ENCODE measurements around the gene FAN1. TPM values are rescaled to one million over a fixed set of nuclear protein-coding genes. Genes with fewer than 3 reads are reported as not detected.

The FAN1 gene
- total RNA-seq, 6 experiments from 2014 or later, result 7.6 to 16.3 (median 13.3) TPM

DNA sequence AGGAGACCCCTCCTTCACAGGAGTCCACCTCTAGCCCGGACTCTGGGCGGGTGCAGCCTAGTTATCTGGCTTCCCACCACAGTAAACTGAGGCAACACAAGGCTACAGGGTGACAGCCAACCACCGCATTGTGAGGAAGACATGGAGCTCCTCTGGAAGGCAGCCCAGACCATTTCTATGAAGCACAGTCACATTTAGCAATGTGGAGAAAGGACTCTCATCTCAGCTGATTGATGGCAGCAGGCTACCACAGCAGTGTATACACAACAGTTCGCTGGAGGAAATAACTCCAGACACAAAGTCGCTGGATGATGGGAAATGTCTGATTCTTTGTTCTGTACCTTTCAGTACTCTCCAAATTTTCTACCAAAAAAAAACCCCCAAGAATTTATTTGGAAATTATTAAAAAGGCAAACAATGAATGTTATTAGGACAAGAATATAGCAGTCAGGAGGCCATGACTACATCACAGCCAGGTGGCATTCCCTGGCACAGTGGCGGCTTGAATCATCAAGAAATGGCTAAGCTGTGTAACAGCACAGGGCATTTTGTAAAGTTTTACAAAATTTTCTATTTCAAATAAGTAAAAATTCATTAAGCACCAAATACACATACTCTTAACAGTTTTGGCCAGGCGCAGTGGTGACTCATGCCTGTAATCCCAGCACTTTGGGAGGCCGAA, 40.1 kb downstream of the FAN1 start:
- H3K27ac ChIP-seq, result no peak overlapping the region
- H3K4me3 ChIP-seq, result no peak overlapping the region
- peaks cover 0 to 82% (median 58%) of the 10 kb centered on the region in 4 donors for H3K36me3 ChIP-seq
- TF ChIP-seq, protein P1, sequence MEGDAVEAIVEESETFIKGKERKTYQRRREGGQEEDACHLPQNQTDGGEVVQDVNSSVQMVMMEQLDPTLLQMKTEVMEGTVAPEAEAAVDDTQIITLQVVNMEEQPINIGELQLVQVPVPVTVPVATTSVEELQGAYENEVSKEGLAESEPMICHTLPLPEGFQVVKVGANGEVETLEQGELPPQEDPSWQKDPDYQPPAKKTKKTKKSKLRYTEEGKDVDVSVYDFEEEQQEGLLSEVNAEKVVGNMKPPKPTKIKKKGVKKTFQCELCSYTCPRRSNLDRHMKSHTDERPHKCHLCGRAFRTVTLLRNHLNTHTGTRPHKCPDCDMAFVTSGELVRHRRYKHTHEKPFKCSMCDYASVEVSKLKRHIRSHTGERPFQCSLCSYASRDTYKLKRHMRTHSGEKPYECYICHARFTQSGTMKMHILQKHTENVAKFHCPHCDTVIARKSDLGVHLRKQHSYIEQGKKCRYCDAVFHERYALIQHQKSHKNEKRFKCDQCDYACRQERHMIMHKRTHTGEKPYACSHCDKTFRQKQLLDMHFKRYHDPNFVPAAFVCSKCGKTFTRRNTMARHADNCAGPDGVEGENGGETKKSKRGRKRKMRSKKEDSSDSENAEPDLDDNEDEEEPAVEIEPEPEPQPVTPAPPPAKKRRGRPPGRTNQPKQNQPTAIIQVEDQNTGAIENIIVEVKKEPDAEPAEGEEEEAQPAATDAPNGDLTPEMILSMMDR (IDR thresholded peaks at IDR 0.05), result no peak
- intact Hi-C loops (cut with DNase I), result no loop called here
- peaks cover 0 to 12% (median 3%) of the 10 kb centered on the region in 4 donors for H3K4me1 ChIP-seq
- ATAC-seq (no peak), DNase-seq (no peak)
- no peaks in the 10 kb centered on the region for H3K9me3 ChIP-seq
- WGBS (ENCODE audit: insufficient coverage, low coverage, low lambda C conversion rate, missing lambda C conversion rate), result 93% methylated on average over 4 of the region's 8 CpGs
- no peaks in the 10 kb centered on the region for H3K27me3 ChIP-seq

DNA sequence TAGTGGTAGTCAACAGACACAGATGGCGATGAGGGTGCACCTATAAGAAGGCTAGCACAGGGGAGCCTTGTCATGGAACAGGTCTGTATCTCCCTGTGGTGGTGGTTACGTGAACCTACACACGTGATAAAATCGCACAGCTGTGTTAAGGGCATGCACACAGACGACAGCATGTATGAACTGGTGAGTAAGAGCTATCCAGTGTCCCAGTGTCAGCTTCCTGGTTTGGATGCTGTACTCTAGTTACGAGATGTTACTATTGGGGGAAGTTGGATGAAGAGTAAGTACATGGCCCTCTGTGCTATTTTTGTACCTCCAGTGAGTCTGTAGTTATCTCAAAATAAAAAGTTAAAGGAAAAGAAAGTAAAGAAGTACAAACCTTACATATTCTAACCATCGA, 49.5 kb downstream of the FAN1 start:
- intact Hi-C loops (cut with DNase I), result no loop called here
- DNase-seq, result no peak
- ATAC-seq, result no peak
- no peak for TF ChIP-seq POLR2A (IDR thresholded peaks at IDR 0.05)
- 90% methylated on average over 7 of the region's 7 CpGs for WGBS (ENCODE audit: insufficient coverage, low coverage, low lambda C conversion rate, missing lambda C conversion rate)
- peaks cover 0 to 8% (median 0%) of the 10 kb centered on the region in 4 donors for H3K4me1 ChIP-seq
- peaks cover 0 to 99% (median 55%) of the 10 kb centered on the region in 4 donors for H3K36me3 ChIP-seq
- peaks cover 0 to 5% (median 0%) of the 10 kb centered on the region in 4 donors for H3K9me3 ChIP-seq
- H3K4me3 ChIP-seq, result no peak overlapping the region
- no peak overlapping the region for H3K27ac ChIP-seq
- H3K27me3 ChIP-seq, result no peaks in the 10 kb centered on the region

DNA sequence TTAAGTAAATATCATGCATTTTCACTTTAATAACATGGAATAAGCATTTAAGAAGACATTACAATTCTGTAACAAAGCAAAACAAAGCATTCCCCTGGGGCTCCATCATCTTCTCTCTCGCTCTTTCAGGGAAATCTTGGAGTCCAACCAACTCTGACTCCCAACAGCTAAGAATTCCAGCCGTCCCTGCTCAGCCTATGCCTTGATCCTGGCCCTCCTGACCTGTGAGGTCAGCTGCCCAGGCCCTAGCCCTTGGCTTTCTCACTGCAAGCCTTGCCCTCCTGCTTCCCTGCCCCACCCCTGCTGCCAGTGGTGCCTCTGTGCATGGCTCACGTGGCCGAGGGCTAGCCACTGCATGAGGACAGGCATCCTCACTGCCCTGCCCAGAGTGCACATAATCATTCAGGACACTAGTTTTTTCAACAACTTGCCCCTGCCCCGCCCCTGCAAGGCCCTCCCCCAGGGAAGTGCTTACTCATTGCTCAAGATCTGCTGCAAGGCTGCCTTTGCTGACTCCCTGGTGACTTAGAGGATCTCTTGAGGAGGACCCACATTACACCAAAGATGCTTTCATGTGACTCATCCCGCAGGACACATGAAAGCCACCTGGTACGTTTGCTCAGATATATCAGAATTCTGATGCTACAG, 50.1 kb downstream of the FAN1 start:
- 83% methylated on average over 6 of the region's 7 CpGs for WGBS (ENCODE audit: insufficient coverage, low coverage, low lambda C conversion rate, missing lambda C conversion rate)

DNA sequence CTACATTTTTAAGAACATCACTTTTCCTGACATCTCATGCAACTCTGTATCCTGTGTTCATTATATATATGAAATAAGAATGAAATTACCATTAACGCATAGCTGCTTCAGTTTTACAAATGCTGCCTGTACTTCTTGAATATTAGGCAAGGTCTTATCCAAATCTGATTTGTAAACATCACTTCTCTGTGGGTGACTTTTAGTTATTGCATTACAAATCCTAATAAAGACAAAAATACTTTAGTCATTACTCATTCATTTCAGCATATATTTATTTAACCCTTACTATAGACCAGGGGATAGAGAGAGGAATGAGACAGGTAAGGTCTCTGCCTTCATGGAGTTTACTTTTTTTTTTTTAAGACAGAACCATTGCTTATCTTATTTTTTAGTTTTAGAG, 51.0 kb downstream of the FAN1 start:
- TF ChIP-seq, protein P1 (IDR thresholded peaks at IDR 0.05), result no peak
- TF ChIP-seq POLR2A (IDR thresholded peaks at IDR 0.05), result no peak
- intact Hi-C loops (cut with DNase I), result no loop called here
- peaks cover 0 to 100% (median 55%) of the 10 kb centered on the region in 4 donors for H3K36me3 ChIP-seq
- ATAC-seq, result no peak
- no peak overlapping the region for H3K4me3 ChIP-seq
- H3K27me3 ChIP-seq, result no peaks in the 10 kb centered on the region
- 100% methylated on average over 1 of the region's 1 CpG for WGBS (ENCODE audit: insufficient coverage, low coverage, low lambda C conversion rate, missing lambda C conversion rate)
- H3K27ac ChIP-seq, result no peak overlapping the region
- peaks cover 0 to 8% (median 0%) of the 10 kb centered on the region in 4 donors for H3K4me1 ChIP-seq
- no peak for DNase-seq
- peaks cover 0 to 3% (median 0%) of the 10 kb centered on the region in 4 donors for H3K9me3 ChIP-seq

More for the DNA sequence above, 50.1 kb downstream of the FAN1 start:
- ATAC-seq (peak in 3 of 4 donors; percentile 29 to 50 (median 35)), DNase-seq (no peak)
- Histone ChIP-seq H3K4me1 (peaks cover 0 to 8% (median 0%) of the 10 kb centered on the region in 4 donors), H3K36me3 (peaks cover 0 to 100% (median 56%) of the 10 kb centered on the region in 4 donors), H3K9me3 (peaks cover 0 to 5% (median 0%) of the 10 kb centered on the region in 4 donors), H3K27me3 (no peaks in the 10 kb centered on the region), H3K4me3 (no peak overlapping the region), H3K27ac (no peak overlapping the region)
- TF ChIP-seq, protein P1 (IDR thresholded peaks at IDR 0.05), result no peak
- TF ChIP-seq POLR2A (IDR thresholded peaks at IDR 0.05), result no peak
- intact Hi-C loops (cut with DNase I), result no loop called here

All from right lobe of liver (tissue), 6 donors.